ENCODE results near the gene SGPP1. TPM values are rescaled to one million over a fixed set of nuclear protein-coding genes. Genes with fewer than 3 reads are reported as not detected.

The SGPP1 gene, protein sequence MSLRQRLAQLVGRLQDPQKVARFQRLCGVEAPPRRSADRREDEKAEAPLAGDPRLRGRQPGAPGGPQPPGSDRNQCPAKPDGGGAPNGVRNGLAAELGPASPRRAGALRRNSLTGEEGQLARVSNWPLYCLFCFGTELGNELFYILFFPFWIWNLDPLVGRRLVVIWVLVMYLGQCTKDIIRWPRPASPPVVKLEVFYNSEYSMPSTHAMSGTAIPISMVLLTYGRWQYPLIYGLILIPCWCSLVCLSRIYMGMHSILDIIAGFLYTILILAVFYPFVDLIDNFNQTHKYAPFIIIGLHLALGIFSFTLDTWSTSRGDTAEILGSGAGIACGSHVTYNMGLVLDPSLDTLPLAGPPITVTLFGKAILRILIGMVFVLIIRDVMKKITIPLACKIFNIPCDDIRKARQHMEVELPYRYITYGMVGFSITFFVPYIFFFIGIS
- 10.1 and 15.5 TPM in 2 replicates for total RNA-seq

DNA sequence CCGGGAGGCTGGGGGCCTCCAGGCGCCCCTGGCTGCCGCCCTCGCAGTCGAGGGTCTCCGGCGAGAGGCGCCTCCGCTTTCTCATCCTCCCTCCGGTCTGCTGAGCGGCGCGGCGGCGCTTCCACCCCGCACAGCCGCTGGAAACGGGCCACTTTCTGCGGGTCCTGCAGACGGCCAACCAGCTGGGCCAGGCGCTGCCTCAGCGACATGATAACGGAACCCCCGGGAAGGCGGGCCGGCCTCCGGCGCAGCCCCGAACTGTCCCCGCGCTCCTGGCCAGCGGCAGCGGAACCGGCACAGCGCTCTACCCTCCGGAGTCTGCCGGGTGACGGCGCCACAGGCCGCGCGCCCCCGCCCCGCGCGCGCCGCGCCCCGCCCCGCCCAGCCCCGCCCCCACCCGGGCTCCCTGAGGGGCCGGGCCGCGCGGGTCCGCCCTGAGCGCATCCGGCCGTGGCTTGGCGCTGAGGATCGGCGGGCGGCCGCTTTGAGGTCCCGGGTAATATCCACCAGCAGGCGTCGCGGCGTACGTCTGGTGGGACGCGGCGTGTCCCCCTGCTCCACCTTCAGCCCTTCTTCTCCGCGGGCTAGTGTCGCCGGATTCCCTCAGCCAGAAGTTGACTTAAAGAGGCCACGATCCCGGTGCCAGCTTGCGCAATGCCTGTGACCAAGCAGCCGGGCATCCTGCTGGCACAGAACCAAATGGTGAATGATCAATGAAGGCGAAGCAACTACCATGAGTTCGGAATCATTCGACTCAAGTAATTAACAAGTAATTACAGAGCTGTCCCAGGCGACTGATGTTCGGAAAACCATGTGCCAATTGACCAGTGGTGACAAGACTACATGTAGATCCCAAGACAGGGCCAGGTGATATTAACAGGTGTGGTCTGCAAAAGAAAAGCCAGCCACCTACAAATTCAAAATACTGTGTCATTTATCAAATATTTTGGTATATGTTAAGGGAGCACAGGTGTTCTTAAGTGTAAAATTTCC lies at the start of gene SGPP1:
Gene SGPP1, minus strand, starts transcription at position 330 of the 993 bp plus-strand sequence. Its CDS starts 121 bp downstream, at position 209.

GRCh38 chr14:63641473-63642228 lies 86.2 kb downstream of the SGPP1 start, which contains the start of gene WDR89:
WDR89 (minus strand) TSS chr14:63641871; CDS start chr14:63599942, 41,929 bp downstream.

Other genes starting within 250 kb of the SGPP1 start
- gene PPP2R5E, start 184.7 kb downstream of the SGPP1 start, total RNA-seq: 14.6 and 15.6 TPM in 2 replicates
- gene WDR89, start 86.2 kb downstream of the SGPP1 start, total RNA-seq: 13.3 and 25.5 TPM in 2 replicates
- 11.0 and 30.4 TPM in 2 replicates for gene SYNE2, start 124.9 kb upstream of the SGPP1 start, total RNA-seq

Measured in epithelial cell of umbilical artery (primary cell).